ENCODE results near the gene SOX6.

Gene SOX6

GRCh38 chr11:16296273-16296672 lies 60.1 kb downstream of the SOX6 start:
- TF ChIP-seq CTCF (IDR thresholded peaks at IDR 0.05; ENCODE audit: insufficient read depth, low read length, poor library complexity, severe bottlenecking), result no peak
- Histone ChIP-seq H3K27me3 (replicated peaks; ENCODE audit: control insufficient read depth, insufficient read depth, low read length) (no peaks in the 10 kb centered on the region), H3K36me3 (ENCODE audit: control insufficient read depth, insufficient read depth, low read length) (no peaks in the 10 kb centered on the region), H3K4me3 (replicated peaks; ENCODE audit: low read depth, low read length) (no peak overlapping the region)
- no peak for DNase-seq (ENCODE audit: extremely low read depth, insufficient read length)

- DNase-seq (ENCODE audit: extremely low read depth, insufficient read length), result no peak
- H3K27me3 ChIP-seq (replicated peaks; ENCODE audit: control insufficient read depth, insufficient read depth, low read length), result no peaks in the 10 kb centered on the region
- no peak for TF ChIP-seq CTCF (IDR thresholded peaks at IDR 0.05; ENCODE audit: insufficient read depth, low read length, poor library complexity, severe bottlenecking)
- no peaks in the 10 kb centered on the region for H3K36me3 ChIP-seq (ENCODE audit: control insufficient read depth, insufficient read depth, low read length)
- no peak overlapping the region for H3K4me3 ChIP-seq (replicated peaks; ENCODE audit: low read depth, low read length)
Observed at GRCh38 chr11:16295592-16295991, 60.8 kb downstream of the SOX6 start.

GRCh38 chr11:16293204-16293681 lies 63.1 kb downstream of the SOX6 start:
- Histone ChIP-seq H3K27me3 (replicated peaks; ENCODE audit: control insufficient read depth, insufficient read depth, low read length) (no peaks in the 10 kb centered on the region), H3K36me3 (ENCODE audit: control insufficient read depth, insufficient read depth, low read length) (no peaks in the 10 kb centered on the region), H3K4me3 (replicated peaks; ENCODE audit: low read depth, low read length) (no peak overlapping the region)
- DNase-seq (ENCODE audit: extremely low read depth, insufficient read length), result no peak
- TF ChIP-seq CTCF (IDR thresholded peaks at IDR 0.05; ENCODE audit: insufficient read depth, low read length, poor library complexity, severe bottlenecking), result no peak

- no peak for DNase-seq (ENCODE audit: extremely low read depth, insufficient read length)
- H3K27me3 ChIP-seq (replicated peaks; ENCODE audit: control insufficient read depth, insufficient read depth, low read length), result no peaks in the 10 kb centered on the region
- no peak for TF ChIP-seq CTCF (IDR thresholded peaks at IDR 0.05; ENCODE audit: insufficient read depth, low read length, poor library complexity, severe bottlenecking)
Observed at GRCh38 chr11:16292167-16292859, 64.0 kb downstream of the SOX6 start.

GRCh38 chr11:16291729-16292128 lies 64.6 kb downstream of the SOX6 start:
- no peak for DNase-seq (ENCODE audit: extremely low read depth, insufficient read length)
- Histone ChIP-seq H3K27me3 (replicated peaks; ENCODE audit: control insufficient read depth, insufficient read depth, low read length) (no peaks in the 10 kb centered on the region), H3K36me3 (ENCODE audit: control insufficient read depth, insufficient read depth, low read length) (no peaks in the 10 kb centered on the region), H3K4me3 (replicated peaks; ENCODE audit: low read depth, low read length) (no peak overlapping the region)
- no peak for TF ChIP-seq CTCF (IDR thresholded peaks at IDR 0.05; ENCODE audit: insufficient read depth, low read length, poor library complexity, severe bottlenecking)

More at GRCh38 chr11:16292167-16292859, 64.0 kb downstream of the SOX6 start:
- Histone ChIP-seq H3K4me3 (replicated peaks; ENCODE audit: low read depth, low read length) (no peak overlapping the region), H3K36me3 (ENCODE audit: control insufficient read depth, insufficient read depth, low read length) (no peaks in the 10 kb centered on the region)

Measured in GM06990 (cell line).